NCI-H510A treated with DMSO at 0.1 percent for 48 hours (cell line): ENCODE measurements around the gene CELSR2.
A peak's percentile ranks its signal among the peaks of the same experiment; 100 is the strongest.

Source experiments
- DNase-seq: peaks from one replicate; lab custom pipeline; 2025; lab: John Stamatoyannopoulos, UW

The CELSR2 gene

GRCh38 chr1:109251277-109252166 lies 2.2 kb downstream of the CELSR2 start:
- no peak for DNase-seq

- DNase-seq = no peak
Measured at GRCh38 chr1:109252167-109252892, 3.0 kb downstream of the CELSR2 start.

- DNase-seq = peak; percentile 26
Measured at GRCh38 chr1:109252893-109253802, 3.8 kb downstream of the CELSR2 start.

GRCh38 chr1:109253803-109254620 lies 4.7 kb downstream of the CELSR2 start:
- peak; percentile 9 for DNase-seq

- no peak for DNase-seq
Measured at GRCh38 chr1:109254621-109255096, 5.3 kb downstream of the CELSR2 start.

GRCh38 chr1:109255097-109255651 lies 5.8 kb downstream of the CELSR2 start:
- peak; percentile 7 for DNase-seq

- DNase-seq = no peak
Measured at GRCh38 chr1:109255678-109256077, 6.3 kb downstream of the CELSR2 start.

- DNase-seq = no peak
Measured at GRCh38 chr1:109256085-109256484, 6.7 kb downstream of the CELSR2 start.

- no peak for DNase-seq
Measured at GRCh38 chr1:109256971-109257681, 7.8 kb downstream of the CELSR2 start.

- no peak for DNase-seq
Measured at GRCh38 chr1:109257682-109258421, 8.5 kb downstream of the CELSR2 start.

- no peak for DNase-seq
Measured at GRCh38 chr1:109258481-109259466, 9.4 kb downstream of the CELSR2 start.

- DNase-seq = no peak
Measured at GRCh38 chr1:109259674-109260557, 10.6 kb downstream of the CELSR2 start.

- no peak for DNase-seq
Measured at GRCh38 chr1:109261006-109261405, 11.7 kb downstream of the CELSR2 start.

- DNase-seq = no peak
Measured at GRCh38 chr1:109261578-109261977, 12.2 kb downstream of the CELSR2 start.

GRCh38 chr1:109262231-109263055 lies 13.1 kb downstream of the CELSR2 start:
- DNase-seq = no peak

GRCh38 chr1:109263234-109263596 lies 13.9 kb downstream of the CELSR2 start:
- DNase-seq = no peak
